HuH-7 (cell line): ENCODE results near the gene R3HDM2.

Source experiments
- DNase-seq: peaks from one replicate; pipeline ENCODE4 v3.0.0; 2011; ENCODE audit warnings: low spot score

R3HDM2 gene

DNA sequence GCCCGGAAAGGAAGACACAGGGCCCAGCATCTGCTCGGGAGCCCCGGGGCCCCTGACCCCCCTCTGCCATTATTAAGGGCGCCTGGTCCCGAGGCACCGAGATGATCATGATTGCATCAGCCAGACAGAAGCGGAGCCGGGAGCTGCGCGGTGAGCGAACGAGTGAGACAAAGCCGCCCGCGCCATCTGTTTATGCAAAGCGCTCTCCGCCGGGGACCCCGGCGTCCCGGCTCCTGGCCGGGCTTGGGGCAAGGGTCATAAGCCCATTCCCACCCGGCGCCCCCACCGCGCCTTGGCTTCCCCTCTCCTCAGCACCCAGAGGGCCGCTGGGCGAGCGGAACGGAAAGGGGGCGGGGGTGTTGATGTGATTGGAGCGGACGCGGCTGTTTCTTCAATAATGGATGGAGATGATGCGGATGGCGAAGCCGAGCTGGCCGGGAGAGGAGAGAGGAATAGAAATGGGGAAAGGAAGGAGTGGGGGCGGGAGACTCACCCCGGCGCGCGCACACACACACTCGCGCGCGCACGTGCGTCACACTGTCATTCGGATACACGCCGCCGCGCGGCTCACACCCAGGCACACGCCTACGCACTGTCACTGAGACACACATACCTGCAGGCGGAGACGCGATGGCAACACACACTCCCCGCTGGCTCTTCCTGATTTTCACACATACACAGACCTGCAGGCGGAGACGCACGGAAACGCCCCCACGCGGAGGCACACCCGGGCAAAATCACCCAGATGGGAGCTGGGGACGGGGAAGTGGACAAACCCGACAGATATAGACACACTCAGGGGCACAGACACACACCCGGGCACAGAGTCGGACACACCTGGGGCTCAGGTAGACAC is 190.5 kb downstream of the R3HDM2 start:
- peak; percentile 70 for DNase-seq

DNA sequence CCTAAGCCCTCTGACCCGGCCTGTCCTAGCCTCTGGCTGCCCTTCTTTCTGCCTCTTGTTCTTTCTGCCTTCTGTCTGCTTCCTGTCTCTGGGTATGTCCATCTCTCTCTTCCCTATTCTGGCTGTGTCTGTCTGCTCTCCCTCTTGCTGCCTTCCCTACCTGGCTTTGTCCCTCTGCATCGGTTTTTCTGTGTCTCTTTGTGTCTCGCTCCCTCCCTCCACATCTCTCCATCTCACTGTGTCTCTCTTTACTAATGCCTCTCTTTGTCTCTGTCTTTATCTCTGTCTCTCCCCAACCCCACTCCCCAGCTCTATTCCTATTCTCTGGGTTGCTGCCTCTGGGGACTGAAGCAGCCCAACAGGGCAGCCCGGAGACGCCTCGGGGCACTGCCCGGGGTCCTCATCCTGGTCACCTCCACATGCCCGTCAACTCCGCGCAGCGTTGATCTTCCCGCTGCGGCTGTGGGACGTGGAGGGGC is 191.2 kb downstream of the R3HDM2 start:
- DNase-seq: no peak

DNA sequence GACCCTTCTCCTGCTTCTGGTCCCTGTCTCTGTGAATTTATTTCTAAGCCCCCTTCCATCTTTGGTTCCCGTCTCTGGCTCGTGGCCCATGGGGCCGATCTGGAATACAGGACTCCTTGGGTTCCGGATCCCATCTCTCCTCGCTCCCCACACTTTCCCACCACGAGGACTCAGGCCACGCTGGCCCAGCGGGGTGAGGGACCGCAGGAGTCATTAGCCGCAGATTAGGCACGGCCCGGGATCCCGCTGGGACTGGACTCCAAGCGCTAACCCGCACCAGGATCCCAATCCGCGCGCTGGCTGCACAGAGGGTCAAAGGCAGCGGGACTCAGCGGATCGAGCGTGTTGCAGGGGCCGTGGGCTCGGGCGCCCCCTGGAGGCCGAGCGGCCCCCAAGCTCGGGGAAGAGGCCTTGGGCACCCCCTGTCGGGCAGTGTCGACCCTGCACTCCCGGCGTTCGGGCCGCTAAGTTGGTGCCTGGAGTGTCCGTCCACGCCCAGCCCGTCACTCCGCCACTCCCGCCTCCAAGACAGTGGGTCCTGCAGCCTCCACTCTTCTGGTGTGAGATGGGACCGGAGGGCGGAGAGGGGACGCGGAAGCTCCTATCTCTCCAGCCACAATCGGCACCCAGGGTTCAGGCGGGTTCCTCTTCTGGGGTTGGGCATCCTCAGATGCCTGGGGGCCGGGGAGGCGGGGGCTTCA is 191.8 kb downstream of the R3HDM2 start:
- DNase-seq: peak; percentile 98

GRCh38 chr12:57237932-57238853 is 192.7 kb downstream of the R3HDM2 start:
- DNase-seq: peak; percentile 74

GRCh38 chr12:57237596-57237931 is 193.3 kb downstream of the R3HDM2 start:
- DNase-seq: no peak

- DNase-seq: no peak
Observed at GRCh38 chr12:57236925-57237595, 193.8 kb downstream of the R3HDM2 start.

DNA sequence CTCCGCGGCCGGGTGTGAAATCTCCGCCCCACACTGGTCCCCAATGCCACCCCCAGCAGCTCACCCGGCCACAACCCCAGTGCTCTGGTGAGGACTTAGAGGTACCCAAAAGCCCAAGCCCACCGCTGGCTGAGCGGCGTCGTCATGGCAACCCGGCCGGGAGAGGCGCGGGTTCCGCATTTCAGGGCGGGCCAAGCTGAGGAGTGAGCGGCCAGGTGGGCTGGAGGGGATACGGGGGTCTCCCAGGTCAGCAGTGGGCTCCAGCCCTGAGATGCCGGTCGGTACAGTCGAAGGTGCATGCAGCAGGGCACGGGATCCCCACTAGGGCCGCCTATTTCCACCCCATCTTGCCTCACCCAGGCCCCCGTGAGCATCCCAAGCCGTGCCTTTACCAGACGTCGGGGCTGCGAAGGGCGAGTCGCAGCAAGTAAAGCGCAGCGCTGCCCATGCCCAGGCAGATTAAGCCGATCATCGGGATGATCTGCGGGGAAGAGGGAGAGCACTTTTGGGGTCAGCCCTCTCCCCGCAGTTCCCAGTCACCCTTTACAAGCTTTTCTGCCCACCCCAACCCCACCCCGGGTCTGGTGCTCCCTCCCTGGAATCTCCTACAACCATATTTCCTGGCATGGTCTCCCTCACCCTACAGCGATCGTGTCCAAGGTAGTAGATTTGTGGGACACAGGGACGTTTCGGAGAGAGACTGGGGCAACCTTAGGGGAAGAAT is 194.5 kb downstream of the R3HDM2 start:
- DNase-seq: no peak

DNA sequence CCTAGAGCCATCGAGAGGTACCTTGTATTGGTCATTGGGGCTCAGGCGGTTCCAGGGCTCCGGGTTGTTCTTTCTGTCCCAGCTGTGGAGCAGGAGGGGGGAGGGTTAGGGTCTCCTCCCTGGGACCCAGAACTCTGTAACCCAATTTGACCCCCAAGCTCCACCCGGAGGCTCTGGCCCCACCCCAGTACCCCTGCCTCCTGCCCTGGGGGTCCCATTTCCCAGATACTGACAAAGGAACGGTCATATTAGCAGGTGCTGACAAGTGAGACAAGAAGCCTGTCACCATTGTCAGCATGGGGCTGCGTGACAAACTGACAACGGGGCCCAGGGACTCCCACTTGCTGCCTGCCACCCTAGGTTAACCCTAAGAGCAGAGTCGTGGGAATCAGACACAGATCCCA is 195.1 kb downstream of the R3HDM2 start:
- no peak for DNase-seq

DNA sequence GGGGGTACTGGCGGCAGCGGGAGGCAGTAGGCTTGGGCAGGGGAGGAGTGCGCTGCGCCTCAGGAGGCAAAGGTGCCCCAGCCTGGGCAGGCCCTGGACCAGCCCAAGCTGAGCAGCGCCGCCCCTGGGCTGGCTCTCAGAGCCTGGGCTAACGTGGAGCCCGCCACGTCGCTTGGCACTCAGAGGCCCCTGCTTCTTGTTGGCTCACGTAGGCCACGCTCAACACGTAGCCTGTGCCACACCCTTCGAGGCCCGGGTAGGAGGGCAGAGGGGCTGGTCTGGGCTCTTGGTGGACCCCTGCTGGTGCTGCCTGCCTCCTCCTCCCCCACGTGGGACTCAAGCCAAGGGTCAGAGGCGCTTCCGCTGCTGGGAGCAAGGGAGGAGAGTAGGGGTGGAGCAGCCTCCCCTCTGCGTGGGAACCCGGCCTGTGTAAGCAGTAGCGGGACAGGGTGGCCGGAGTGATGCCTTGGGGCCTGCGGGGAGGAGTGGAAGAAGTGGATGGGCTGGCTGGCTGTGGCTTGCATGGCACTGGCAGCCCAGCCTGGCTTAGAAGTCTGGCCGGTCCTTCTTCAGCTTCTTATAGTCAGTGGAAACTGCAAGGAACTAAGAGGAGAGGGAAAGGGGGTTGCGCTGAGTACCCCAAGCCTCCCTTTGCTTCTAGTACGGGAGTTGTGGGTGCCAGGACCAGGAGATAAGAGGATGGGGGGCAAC is 195.7 kb downstream of the R3HDM2 start:
- no peak for DNase-seq

- DNase-seq: no peak
Observed at GRCh38 chr12:57234571-57235016, 196.2 kb downstream of the R3HDM2 start.

DNA sequence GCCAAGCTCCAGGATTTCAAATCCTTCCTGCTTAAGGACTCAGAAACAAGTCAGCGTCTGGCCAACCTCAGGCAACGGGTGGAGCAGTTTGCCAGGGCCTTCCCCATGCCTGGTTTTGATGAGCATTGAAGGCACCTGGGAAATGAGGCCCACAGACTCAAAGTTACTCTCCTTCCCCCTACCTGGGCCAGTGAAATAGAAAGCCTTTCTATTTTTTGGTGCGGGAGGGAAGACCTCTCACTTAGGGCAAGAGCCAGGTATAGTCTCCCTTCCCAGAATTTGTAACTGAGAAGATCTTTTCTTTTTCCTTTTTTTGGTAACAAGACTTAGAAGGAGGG is 196.6 kb downstream of the R3HDM2 start:
- no peak for DNase-seq

- no peak for DNase-seq
Observed at GRCh38 chr12:57233357-57234232, 197.2 kb downstream of the R3HDM2 start.

DNA sequence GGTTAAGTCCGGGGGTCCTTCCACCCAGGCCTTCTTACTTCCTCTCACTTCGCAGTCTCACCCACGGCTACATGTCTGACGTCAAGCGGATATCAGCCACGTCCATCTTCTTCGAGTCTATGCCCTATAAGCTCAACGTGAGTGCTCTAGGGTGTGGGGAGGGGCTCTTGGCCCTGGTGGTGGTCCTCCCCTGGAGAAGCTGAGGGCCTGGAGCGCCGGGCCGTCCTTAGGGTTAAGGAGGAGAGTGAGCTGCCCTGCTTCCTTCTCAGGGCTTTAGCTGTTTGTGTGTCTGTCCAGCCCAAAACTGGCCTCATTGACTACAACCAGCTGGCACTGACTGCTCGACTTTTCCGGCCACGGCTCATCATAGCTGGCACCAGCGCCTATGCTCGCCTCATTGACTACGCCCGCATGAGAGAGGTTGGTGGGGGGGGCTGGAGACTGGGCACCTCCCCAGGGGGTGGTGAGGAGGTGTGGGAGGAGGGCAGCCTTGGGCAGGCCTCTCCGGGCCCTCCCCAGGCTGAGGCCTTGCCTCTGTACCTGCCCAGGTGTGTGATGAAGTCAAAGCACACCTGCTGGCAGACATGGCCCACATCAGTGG is 198.6 kb downstream of the R3HDM2 start:
- no peak for DNase-seq

GRCh38 chr12:57231276-57232021 is 199.4 kb downstream of the R3HDM2 start:
- no peak for DNase-seq

DNA sequence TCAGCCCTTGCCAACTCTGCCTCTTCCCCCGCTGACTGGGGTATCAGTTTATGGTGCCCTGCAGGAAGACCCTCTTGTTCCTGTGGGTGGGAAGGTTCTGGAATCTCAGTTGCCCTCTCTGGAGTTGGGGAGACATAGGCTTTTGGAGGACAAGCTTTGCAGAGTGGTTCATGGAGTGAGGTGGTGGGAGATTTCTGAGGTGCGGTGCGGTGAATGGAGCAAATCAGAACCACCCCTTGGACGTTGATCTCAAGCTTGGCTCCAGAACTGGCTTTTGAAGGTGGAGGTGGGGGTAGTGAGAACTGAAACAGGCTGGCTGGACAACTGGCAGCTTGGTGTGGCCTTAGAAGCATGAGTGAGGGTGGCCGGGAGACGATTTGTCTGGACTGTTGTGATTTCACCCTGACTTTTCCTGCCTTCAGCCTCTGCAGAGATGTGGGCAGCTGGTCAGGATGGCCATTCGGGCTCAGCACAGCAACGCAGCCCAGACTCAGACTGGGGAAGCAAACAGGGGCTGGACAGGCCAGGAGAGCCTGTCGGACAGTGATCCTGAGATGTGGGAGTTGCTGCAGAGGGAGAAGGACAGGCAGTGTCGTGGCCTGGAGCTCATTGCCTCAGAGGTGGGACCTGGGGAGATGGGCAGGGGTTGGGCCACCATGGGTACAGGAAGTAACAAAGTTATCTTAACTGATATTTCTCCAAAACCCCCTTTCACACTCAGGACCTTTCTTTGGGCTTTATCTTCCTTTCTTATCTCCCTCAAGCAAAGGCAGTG is 200.3 kb downstream of the R3HDM2 start:
- DNase-seq: no peak

DNA sequence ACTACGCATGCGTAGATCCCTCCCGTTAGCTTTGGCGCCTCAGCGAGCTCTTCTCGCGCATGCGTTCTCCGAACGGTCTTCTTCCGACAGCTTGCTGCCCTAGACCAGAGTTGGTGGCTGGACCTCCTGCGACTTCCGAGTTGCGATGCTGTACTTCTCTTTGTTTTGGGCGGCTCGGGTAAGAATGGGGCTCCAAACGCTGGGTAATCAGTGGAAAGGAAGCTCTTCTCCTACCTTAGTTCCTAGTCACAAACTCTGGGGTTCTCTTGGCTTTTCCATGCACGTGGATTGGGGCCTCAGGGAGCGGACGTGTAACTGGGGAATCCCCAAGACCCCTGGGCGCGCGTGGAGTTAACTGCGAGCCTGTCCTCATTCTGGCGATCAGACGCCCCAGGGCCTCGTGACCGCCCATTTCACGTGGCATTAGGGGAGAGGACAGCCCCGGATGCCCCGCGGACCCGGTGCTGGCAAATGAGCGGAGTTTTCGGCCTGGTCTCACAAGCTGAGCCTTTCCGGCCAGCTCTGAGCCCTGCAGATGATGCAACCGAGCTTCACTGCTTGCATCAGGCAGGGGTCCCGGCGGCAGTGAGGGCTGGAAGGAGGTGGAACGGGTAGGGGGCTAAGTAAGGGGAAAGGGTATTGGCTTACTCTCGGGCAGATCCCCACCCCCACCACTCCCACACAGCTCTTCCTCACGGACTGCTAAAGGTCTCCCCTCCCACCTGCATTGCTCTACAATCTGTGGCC is 201.0 kb downstream of the R3HDM2 start, which contains the start of gene SHMT2:
Gene SHMT2, plus strand, starts transcription at position 78 of the 747 bp plus-strand sequence. Its CDS starts 68 bp downstream, at position 146.
- peak; percentile 100 for DNase-seq
